ENCODE measurements around the gene ZNF169.
"Not testable (repeated sequence)": the region's sequence is repeated elsewhere in the genome, so short reads cannot be mapped to it uniquely, and the experiment has no call there.

The ZNF169 gene

GRCh38 chr9:94212531-94212930 is 46.6 kb upstream of the ZNF169 start:
- Histone ChIP-seq H2AFZ (ENCODE audit: low read depth, low read length) (no peak overlapping the region), H3K4me2 (ENCODE audit: insufficient read depth, low read length) (no peak overlapping the region), H3K27ac (ENCODE audit: low read length) (no peak overlapping the region), H3K4me3 (ENCODE audit: low read depth in 1 of 2, low read length in 2 of 2) (no peak overlapping the region), H3K36me3 (ENCODE audit: insufficient read depth, low read length) (no peaks in the 10 kb centered on the region), H3K4me1 (ENCODE audit: insufficient read depth, low read length) (peaks cover 3% of the 10 kb centered on the region; the same call in 1 of the 2 replicates), H3K9me3 (ENCODE audit: insufficient read depth, low read length, severe bottlenecking) (no peaks in the 10 kb centered on the region), H3K9ac (ENCODE audit: low read depth, low read length) (no peak overlapping the region), H3K27me3 (ENCODE audit: insufficient read depth, low read length, poor library complexity) (no peaks in the 10 kb centered on the region), H3K79me2 (ENCODE audit: insufficient read depth, low read length) (no peaks in the 10 kb centered on the region), H4K20me1 (ENCODE audit: insufficient read depth, low read length) (no peaks in the 10 kb centered on the region)
- no peak for DNase-seq
- ATAC-seq (ENCODE audit: insufficient read depth, low read depth): no peak
- TF ChIP-seq EZH2 (IDR thresholded peaks at IDR 0.05; ENCODE audit: borderline replicate concordance, low read depth, low read length, severe bottlenecking): no peak
- no peak for TF ChIP-seq CTCF (IDR thresholded peaks at IDR 0.05; ENCODE audit: borderline replicate concordance, extremely low read depth, low read length, poor library complexity, severe bottlenecking)

- H2AFZ ChIP-seq (ENCODE audit: low read depth, low read length): 0 out of 2 replicates have a peak overlapping the region, but pooled peaks have one; percentile 51
- H3K4me2 ChIP-seq (ENCODE audit: insufficient read depth, low read length): peak overlapping the region; percentile 42; the same call in 1 of the 2 replicates
- H3K27ac ChIP-seq (ENCODE audit: low read length): no peak overlapping the region
- ATAC-seq (ENCODE audit: insufficient read depth, low read depth) (peak; percentile 99), DNase-seq (peak; percentile 74)
- no peaks in the 10 kb centered on the region for H4K20me1 ChIP-seq (ENCODE audit: insufficient read depth, low read length)
- H3K9me3 ChIP-seq (ENCODE audit: insufficient read depth, low read length, severe bottlenecking): no peaks in the 10 kb centered on the region
- no peak overlapping the region for H3K9ac ChIP-seq (ENCODE audit: low read depth, low read length)
- H3K36me3 ChIP-seq (ENCODE audit: insufficient read depth, low read length): no peaks in the 10 kb centered on the region
- peaks cover 3% of the 10 kb centered on the region; the same call in 1 of the 2 replicates for H3K4me1 ChIP-seq (ENCODE audit: insufficient read depth, low read length)
- TF ChIP-seq CTCF (IDR thresholded peaks at IDR 0.05; ENCODE audit: borderline replicate concordance, extremely low read depth, low read length, poor library complexity, severe bottlenecking) (peak; percentile 85), EZH2 (IDR thresholded peaks at IDR 0.05; ENCODE audit: borderline replicate concordance, low read depth, low read length, severe bottlenecking) (no peak)
- H3K4me3 ChIP-seq (ENCODE audit: low read depth in 1 of 2, low read length in 2 of 2): no peak overlapping the region
- no peaks in the 10 kb centered on the region for H3K79me2 ChIP-seq (ENCODE audit: insufficient read depth, low read length)
- no peaks in the 10 kb centered on the region for H3K27me3 ChIP-seq (ENCODE audit: insufficient read depth, low read length, poor library complexity)
Measured at GRCh38 chr9:94213511-94214124, 45.5 kb upstream of the ZNF169 start.

GRCh38 chr9:94222870-94223269 is 36.2 kb upstream of the ZNF169 start:
- no peaks in the 10 kb centered on the region for H4K20me1 ChIP-seq (ENCODE audit: insufficient read depth, low read length)
- DNase-seq (no peak), ATAC-seq (ENCODE audit: insufficient read depth, low read depth) (no peak)
- H3K4me3 ChIP-seq (ENCODE audit: low read depth in 1 of 2, low read length in 2 of 2): no peak overlapping the region
- no peak overlapping the region for H3K27ac ChIP-seq (ENCODE audit: low read length)
- no peaks in the 10 kb centered on the region for H3K27me3 ChIP-seq (ENCODE audit: insufficient read depth, low read length, poor library complexity)
- H3K4me2 ChIP-seq (ENCODE audit: insufficient read depth, low read length): no peak overlapping the region
- H3K9me3 ChIP-seq (ENCODE audit: insufficient read depth, low read length, severe bottlenecking): no peaks in the 10 kb centered on the region
- H3K4me1 ChIP-seq (ENCODE audit: insufficient read depth, low read length): no peaks in the 10 kb centered on the region
- H3K36me3 ChIP-seq (ENCODE audit: insufficient read depth, low read length): no peaks in the 10 kb centered on the region
- no peak overlapping the region for H3K9ac ChIP-seq (ENCODE audit: low read depth, low read length)
- no peak overlapping the region for H2AFZ ChIP-seq (ENCODE audit: low read depth, low read length)
- no peaks in the 10 kb centered on the region for H3K79me2 ChIP-seq (ENCODE audit: insufficient read depth, low read length)
- TF ChIP-seq CTCF (IDR thresholded peaks at IDR 0.05; ENCODE audit: borderline replicate concordance, extremely low read depth, low read length, poor library complexity, severe bottlenecking) (no peak), EZH2 (IDR thresholded peaks at IDR 0.05; ENCODE audit: borderline replicate concordance, low read depth, low read length, severe bottlenecking) (no peak)

- ATAC-seq (ENCODE audit: insufficient read depth, low read depth); H3K79me2 ChIP-seq (ENCODE audit: insufficient read depth, low read length); H3K4me3 ChIP-seq (ENCODE audit: low read depth in 1 of 2, low read length in 2 of 2); H3K27ac ChIP-seq (ENCODE audit: low read length); DNase-seq; H3K9ac ChIP-seq (ENCODE audit: low read depth, low read length); H2AFZ ChIP-seq (ENCODE audit: low read depth, low read length); H3K27me3 ChIP-seq (ENCODE audit: insufficient read depth, low read length, poor library complexity); H4K20me1 ChIP-seq (ENCODE audit: insufficient read depth, low read length); H3K4me2 ChIP-seq (ENCODE audit: insufficient read depth, low read length); H3K36me3 ChIP-seq (ENCODE audit: insufficient read depth, low read length); H3K4me1 ChIP-seq (ENCODE audit: insufficient read depth, low read length); H3K9me3 ChIP-seq (ENCODE audit: insufficient read depth, low read length, severe bottlenecking): not testable (repeated sequence)
Measured at GRCh38 chr9:94225413-94225812, 33.7 kb upstream of the ZNF169 start.

Data from DND-41 (cell line).